BLaER1 treated with 17β-estradiol and CSF1 and Interleukin-3, amounts not matched to agents 10 nM and 100 nM (cell line): ENCODE measurements around the gene CDC25B.

ENCODE experiments used
- H3K27ac ChIP-seq, 11 experiments: shearing (Covaris generic); formaldehyde crosslinking; 2 replicates each; pipeline ENCODE4 v1.8.1; 2022
- H3K27me3 ChIP-seq, 11 experiments: shearing (Covaris generic); formaldehyde crosslinking; 2 replicates each; pipeline ENCODE4 v1.8.1; 2022
- H3K36me3 ChIP-seq, 11 experiments: shearing (Covaris generic); formaldehyde crosslinking; 2 replicates each; pipeline ENCODE4 v1.8.1; 2022
- H3K4me1 ChIP-seq, 10 experiments: shearing (Covaris generic); formaldehyde crosslinking; 2 replicates each; pipeline ENCODE4 v1.8.1; 2022
- H3K4me2 ChIP-seq, 11 experiments: shearing (Covaris generic); formaldehyde crosslinking; 2 replicates each; pipeline ENCODE4 v1.8.1; 2022
- H3K4me3 ChIP-seq, 10 experiments: shearing (Covaris generic); formaldehyde crosslinking; 2 replicates each; pipeline ENCODE4 v1.8.1; 2022
- H3K9ac ChIP-seq, 11 experiments: shearing (Covaris generic); formaldehyde crosslinking; 2 replicates each; pipeline ENCODE4 v1.8.1; 2022
- H3K9me3 ChIP-seq, 11 experiments: shearing (Covaris generic); formaldehyde crosslinking; replicated peaks in 1 of 11; 2 replicates each; pipeline ENCODE4 v1.8.1; 2022
- H4K20me1 ChIP-seq, 11 experiments: shearing (Covaris generic); formaldehyde crosslinking; 2 replicates each; pipeline ENCODE4 v1.8.1; 2022
- Cebpa-rat ChIP-seq, 11 experiments: shearing (Covaris generic); IDR thresholded peaks; 2 replicates each; pipeline ENCODE4 v1.8.1; 2022

CDC25B gene

DNA sequence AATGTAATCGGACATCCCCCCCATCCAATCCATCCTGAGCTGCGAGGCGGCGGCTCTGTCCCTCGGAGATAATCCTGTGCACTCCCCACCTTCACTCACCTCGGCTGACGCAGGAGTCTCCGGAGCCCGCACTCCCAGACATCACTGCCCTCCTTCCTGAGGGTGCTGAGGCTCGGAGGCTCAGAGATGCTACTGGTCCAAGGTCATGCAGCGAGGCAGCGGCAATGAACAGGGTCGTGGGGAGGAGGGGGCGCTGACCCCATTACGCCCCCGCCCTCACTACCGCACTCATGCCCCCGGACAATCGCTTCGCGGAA is 29.0 kb upstream of the CDC25B start:
- Histone ChIP-seq H3K9me3 (peaks cover 0 to 2% (median 0%) of the 10 kb centered on the region in 11 experiments; a peak in 2 of 22 replicates), H4K20me1 (peaks cover 0 to 51% (median 30%) of the 10 kb centered on the region in 11 experiments; a peak in 14 of 22 replicates), H3K4me3 (peak overlapping the region; percentile 77 to 97 (median 86)), H3K27me3 (no peaks in the 10 kb centered on the region), H3K4me1 (peaks cover 64 to 84% (median 76%) of the 10 kb centered on the region in 10 experiments), H3K4me2 (peak overlapping the region; percentile 92 to 100 (median 99)), H3K36me3 (peaks cover 0 to 23% (median 4%) of the 10 kb centered on the region in 11 experiments; a peak in 16 of 22 replicates), H3K9ac (peak overlapping the region; percentile 81 to 95 (median 91)), H3K27ac (peak overlapping the region; percentile 37 to 98 (median 96); a peak in 21 of 22 replicates)
- no peak for TF ChIP-seq Cebpa-rat (IDR thresholded peaks at IDR 0.05)

- Histone ChIP-seq H3K9ac (peak within 1 kb of the TSS; percentile 84 to 95 (median 91)), H3K27me3 (no peaks in the 10 kb centered on the region), H3K4me2 (peak within 1 kb of the TSS; percentile 92 to 100 (median 99)), H3K36me3 (peaks cover 0 to 17% (median 0%) of the 10 kb centered on the region in 11 experiments; a peak in 6 of 22 replicates), H3K9me3 (peaks cover 0 to 6% (median 0%) of the 10 kb centered on the region in 11 experiments; a peak in 4 of 22 replicates), H3K4me3 (peak within 1 kb of the TSS; percentile 77 to 97 (median 86)), H4K20me1 (peaks cover 0 to 45% (median 24%) of the 10 kb centered on the region in 11 experiments; a peak in 13 of 22 replicates), H3K4me1 (peaks cover 61 to 78% (median 70%) of the 10 kb centered on the region in 10 experiments), H3K27ac (peak within 1 kb of the TSS; percentile 76 to 98 (median 96))
- no peak for TF ChIP-seq Cebpa-rat (IDR thresholded peaks at IDR 0.05)
These were observed 28.4 kb upstream of the CDC25B start, which contains the start of gene ADISSP for GRCh38 chr20:3767427-3768341. Gene ADISSP (minus strand): TSS chr20:3767753. CDS start chr20:3760100, 7,653 bp downstream.

DNA sequence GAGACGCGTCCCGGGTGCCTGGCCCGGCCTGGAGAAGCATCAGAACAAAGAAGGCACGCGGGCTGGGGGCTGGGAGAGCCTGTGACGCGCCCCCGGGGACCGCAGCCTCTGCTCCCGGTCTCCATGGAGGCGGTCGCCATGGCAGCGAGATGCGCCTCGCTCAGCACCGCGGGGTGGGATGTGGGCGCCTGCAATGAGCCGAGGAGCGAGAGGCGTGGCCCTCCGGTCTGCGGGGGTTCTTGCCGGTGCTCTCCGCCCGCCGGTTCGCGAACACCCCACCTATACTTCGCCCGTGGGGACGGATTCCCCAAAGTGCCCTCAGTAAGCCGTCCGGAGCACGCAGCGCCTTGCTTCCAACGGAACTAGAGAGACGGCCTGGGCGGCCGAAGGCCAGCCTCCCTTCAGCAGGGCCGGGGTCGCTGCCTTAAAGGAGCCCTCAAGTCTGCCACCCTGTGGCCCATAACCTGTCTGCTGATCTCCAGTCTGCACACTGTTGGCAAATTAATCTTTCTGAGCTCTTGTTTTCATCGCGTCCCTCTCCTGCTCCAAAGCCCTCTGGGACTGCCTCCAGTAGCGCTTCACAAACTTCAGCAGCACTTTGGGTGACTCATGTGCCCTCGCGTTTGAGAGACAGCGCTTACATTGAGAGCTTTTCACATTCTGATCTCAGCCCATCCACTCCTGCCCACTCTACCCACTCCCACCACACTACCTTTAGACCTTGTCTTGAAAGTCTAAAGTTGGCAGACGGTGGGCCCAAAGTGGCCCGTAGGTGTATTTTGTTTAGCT is 27.6 kb upstream of the CDC25B start:
- peak overlapping the region; percentile 77 to 97 (median 86) for H3K4me3 ChIP-seq
- H3K9me3 ChIP-seq, result peaks cover 0 to 6% (median 0%) of the 10 kb centered on the region in 11 experiments; a peak in 4 of 22 replicates
- H3K9ac ChIP-seq, result peak overlapping the region; percentile 84 to 95 (median 91)
- H3K4me1 ChIP-seq, result peaks cover 55 to 72% (median 64%) of the 10 kb centered on the region in 10 experiments
- peaks cover 0 to 17% (median 0%) of the 10 kb centered on the region in 11 experiments; a peak in 3 of 22 replicates for H3K36me3 ChIP-seq
- no peaks in the 10 kb centered on the region for H3K27me3 ChIP-seq
- H3K27ac ChIP-seq, result peak overlapping the region; percentile 76 to 98 (median 96)
- TF ChIP-seq Cebpa-rat (IDR thresholded peaks at IDR 0.05), result no peak
- peaks cover 0 to 39% (median 22%) of the 10 kb centered on the region in 11 experiments; a peak in 12 of 22 replicates for H4K20me1 ChIP-seq
- H3K4me2 ChIP-seq, result peak overlapping the region; percentile 77 to 100 (median 96)

- Histone ChIP-seq H3K27ac (no peak overlapping the region), H3K27me3 (peaks cover 3 to 16% (median 14%) of the 10 kb centered on the region in 11 experiments), H3K9me3 (peaks cover 0 to 17% (median 9%) of the 10 kb centered on the region in 11 experiments; a peak in 12 of 22 replicates), H3K4me2 (no peak overlapping the region), H3K4me3 (no peak overlapping the region), H3K4me1 (peaks cover 24 to 41% (median 33%) of the 10 kb centered on the region in 10 experiments), H3K36me3 (no peaks in the 10 kb centered on the region), H3K9ac (no peak overlapping the region), H4K20me1 (peaks cover 0 to 9% (median 0%) of the 10 kb centered on the region in 11 experiments; a peak in 5 of 22 replicates)
- TF ChIP-seq Cebpa-rat (IDR thresholded peaks at IDR 0.05), result no peak
These were observed 24.5 kb upstream of the CDC25B start for GRCh38 chr20:3771552-3772058.

GRCh38 chr20:3775457-3776108 is 20.5 kb upstream of the CDC25B start:
- Histone ChIP-seq H3K4me3 (no peak overlapping the region), H3K27ac (no peak overlapping the region), H3K36me3 (no peaks in the 10 kb centered on the region), H3K9ac (no peak overlapping the region), H4K20me1 (peaks cover 0 to 12% (median 0%) of the 10 kb centered on the region in 11 experiments; a peak in 7 of 22 replicates), H3K4me1 (peaks cover 16 to 38% (median 27%) of the 10 kb centered on the region in 10 experiments), H3K9me3 (peaks cover 0 to 28% (median 14%) of the 10 kb centered on the region in 11 experiments; a peak in 13 of 22 replicates), H3K4me2 (no peak overlapping the region), H3K27me3 (peaks cover 37 to 56% (median 53%) of the 10 kb centered on the region in 11 experiments)
- no peak for TF ChIP-seq Cebpa-rat (IDR thresholded peaks at IDR 0.05)

- Histone ChIP-seq H3K4me3 (peak overlapping the region in 9 of 10 experiments; percentile 27 to 64 (median 49); a peak in 17 of 20 replicates), H3K4me2 (peak overlapping the region; percentile 56 to 91 (median 73)), H3K4me1 (peaks cover 19 to 44% (median 30%) of the 10 kb centered on the region in 10 experiments), H3K27ac (no peak overlapping the region), H3K9ac (peak overlapping the region in 5 of 11 experiments; percentile 22 to 64 (median 40); a peak in 6 of 22 replicates), H3K27me3 (peaks cover 37 to 61% (median 56%) of the 10 kb centered on the region in 11 experiments), H3K36me3 (no peaks in the 10 kb centered on the region; a peak in 1 of 22 replicates), H4K20me1 (peaks cover 0 to 27% (median 15%) of the 10 kb centered on the region in 11 experiments; a peak in 17 of 22 replicates), H3K9me3 (peaks cover 0 to 28% (median 10%) of the 10 kb centered on the region in 11 experiments; a peak in 13 of 22 replicates)
- no peak for TF ChIP-seq Cebpa-rat (IDR thresholded peaks at IDR 0.05)
These were observed 18.8 kb upstream of the CDC25B start for GRCh38 chr20:3777381-3777715.

- Histone ChIP-seq H3K27ac (no peak overlapping the region), H3K4me1 (peaks cover 19 to 44% (median 30%) of the 10 kb centered on the region in 10 experiments), H3K4me3 (peak overlapping the region in 9 of 10 experiments; percentile 27 to 64 (median 49); a peak in 17 of 20 replicates), H3K4me2 (peak overlapping the region; percentile 56 to 91 (median 73)), H3K9ac (peak overlapping the region in 5 of 11 experiments; percentile 22 to 64 (median 40); a peak in 6 of 22 replicates), H3K27me3 (peaks cover 37 to 61% (median 56%) of the 10 kb centered on the region in 11 experiments), H4K20me1 (peaks cover 2 to 33% (median 21%) of the 10 kb centered on the region in 11 experiments; a peak in 20 of 22 replicates), H3K36me3 (peaks cover 0 to 6% (median 0%) of the 10 kb centered on the region in 11 experiments; a peak in 2 of 22 replicates), H3K9me3 (peaks cover 0 to 28% (median 8%) of the 10 kb centered on the region in 11 experiments; a peak in 13 of 22 replicates)
- TF ChIP-seq Cebpa-rat (IDR thresholded peaks at IDR 0.05), result no peak
These were observed 18.1 kb upstream of the CDC25B start for GRCh38 chr20:3777716-3778629.
